HCT116 (cell line): Measurements from ENCODE around the gene FGF14. TPM values are rescaled to one million over a fixed set of nuclear protein-coding genes. Genes with fewer than 3 reads are reported as not detected.

Source experiments
- ATAC-seq: fragments of 200-7000 bp; cut with Tn5 transposase; 2 replicates; pipeline ENCODE4 v1.9.1; 2020; ENCODE audit warnings: mild to moderate bottlenecking, moderate library complexity
- BruUV-seq: library from RNA; stranded (reverse); fragments of 400-500 nt; replicated peaks from 2 replicates; lab custom pipeline; 2021; lab: Mats Ljungman, UMichigan
- CTCF ChIA-PET: fragments of 300-600 bp; sonication (Branson Sonifier 250); formaldehyde crosslinking; loops from one replicate; lab custom pipeline; 2021; ENCODE audit warnings: antibody characterized with exemption; lab: Charles Lee
- POLR2A ChIA-PET: fragments of 300-600, 350-600 bp; sonication (Branson Sonifier 250); formaldehyde crosslinking; loops from one replicate; lab custom pipeline; 2021; ENCODE audit warnings: antibody characterized with exemption; lab: Charles Lee
- RAD21 ChIA-PET, 2 experiments: fragments of 300-600 bp; sonication (Branson Sonifier 250); formaldehyde crosslinking; loops; one replicate each; lab custom pipeline; 2023; ENCODE audit warnings: low total read pairs in 2 of 2; ENCODE audit not compliant: uncharacterized antibody in 2 of 2, unreplicated experiment in 2 of 2, low non-redundant PET in 1 of 2; lab: Charles Lee
- DNase-seq: peaks from one replicate; pipeline ENCODE4 v3.0.0-alpha.2; 2010; ENCODE audit warnings: low read depth, low spot score
- H2AFZ ChIP-seq: fragments of 200-600 bp; shearing (Covaris generic), sonication (generic); 2 replicates; pipeline ENCODE4 v1.6.1; 2017; ENCODE audit warnings: low read depth, mixed run types, mixed read lengths, antibody characterized with exemption, low read length; ENCODE audit not compliant: poor library complexity, severe bottlenecking
- H3K27ac ChIP-seq: 2 replicates; pipeline ENCODE4 v1.5.1; 2012; ENCODE audit warnings: low read depth, low read length
- H3K27me3 ChIP-seq: fragments of 200-600 bp; sonication (generic); 2 replicates; pipeline ENCODE4 v1.6.1; 2016; ENCODE audit warnings: mixed run types, low read length, mixed read lengths; ENCODE audit not compliant: insufficient read depth
- H3K36me3 ChIP-seq, 2 experiments: fragments of 200-500 bp in 1 of 2; fragments of 200-600 bp in 1 of 2; sonication (Bioruptor generic) in 1 of 2; sonication (generic) in 1 of 2; 2 replicates each; pipeline versions ENCODE4 v1.5.1 to v1.6.1; 2014 to 2016; ENCODE audit warnings: low read length in 2 of 2, inconsistent platforms in 1 of 2, mixed read lengths in 1 of 2, mixed run types in 1 of 2; ENCODE audit not compliant: insufficient read depth in 2 of 2, control insufficient read depth in 1 of 2
- H3K4me1 ChIP-seq, 2 experiments: fragments of 200-600 bp in 1 of 2; sonication (generic) in 1 of 2; 2 replicates each; pipeline versions ENCODE4 v1.5.1 to v1.6.1; 2012 to 2017; ENCODE audit warnings: low read length in 2 of 2, inconsistent platforms in 1 of 2, mild to moderate bottlenecking in 1 of 2, mixed read lengths in 1 of 2, mixed run types in 1 of 2, moderate library complexity in 1 of 2; ENCODE audit not compliant: insufficient read depth in 2 of 2, control insufficient read depth in 1 of 2
- H3K4me2 ChIP-seq: fragments of 200-600 bp; sonication (generic); 2 replicates; pipeline ENCODE4 v1.6.1; 2017; ENCODE audit warnings: mixed run types, low read length, mixed read lengths
- H3K4me3 ChIP-seq, 2 experiments: fragments of 200-600 bp in 1 of 2; sonication (generic) in 1 of 2; replicated peaks in 1 of 2; 2 replicates each; pipeline ENCODE4 v1.5.1; 2011 to 2016; ENCODE audit warnings: low read length in 2 of 2, control low read depth in 1 of 2, low read depth in 1 of 2, mild to moderate bottlenecking in 1 of 2, mixed read lengths in 1 of 2, mixed run types in 1 of 2
- H3K79me2 ChIP-seq: fragments of 200-600 bp; sonication (generic); 2 replicates; pipeline ENCODE4 v1.6.1; 2017; ENCODE audit warnings: mild to moderate bottlenecking, mixed run types, low read length, moderate library complexity, mixed read lengths; ENCODE audit not compliant: insufficient read depth
- H3K9ac ChIP-seq: fragments of 200-600 bp; sonication (generic); 2 replicates; pipeline ENCODE4 v1.6.1; 2016; ENCODE audit warnings: low read length, mixed read lengths
- H3K9me2 ChIP-seq: fragments of 200-600 bp; sonication (generic), shearing (Covaris generic); 2 replicates; pipeline ENCODE4 v1.6.1; 2017; ENCODE audit warnings: mixed run types, mild to moderate bottlenecking, moderate library complexity; ENCODE audit not compliant: insufficient read depth
- H3K9me3 ChIP-seq, 2 experiments: fragments of 200-500 bp in 1 of 2; fragments of 200-600 bp in 1 of 2; sonication (Bioruptor generic) in 1 of 2; sonication (generic) in 1 of 2; 2 replicates each; pipeline ENCODE4 v1.6.1; 2014 to 2017; ENCODE audit warnings: low read length in 2 of 2, mixed read lengths in 2 of 2, inconsistent platforms in 1 of 2, low read depth in 1 of 2, mild to moderate bottlenecking in 1 of 2, mixed run types in 1 of 2, moderate library complexity in 1 of 2; ENCODE audit not compliant: control insufficient read depth in 1 of 2, insufficient read depth in 1 of 2
- H4K20me1 ChIP-seq: fragments of 200-600 bp; sonication (generic), shearing (Covaris generic); 2 replicates; pipeline ENCODE4 v1.6.1; 2017; ENCODE audit warnings: mixed run types, mild to moderate bottlenecking, moderate library complexity; ENCODE audit not compliant: insufficient read depth
- CBX3 ChIP-seq: IDR thresholded peaks from 2 replicates; pipeline ENCODE4 v1.6.1; 2012; ENCODE audit warnings: low read depth
- EGR1 ChIP-seq: IDR thresholded peaks from 2 replicates; pipeline ENCODE4 v1.6.1; 2012; ENCODE audit warnings: low read depth
- EZH2phosphoT487 ChIP-seq: fragments of 200-600 bp; IDR thresholded peaks from 2 replicates; pipeline ENCODE4 v1.6.1; 2018; ENCODE audit warnings: antibody characterized with exemption, borderline replicate concordance
- FOSL1 ChIP-seq: IDR thresholded peaks from 2 replicates; pipeline ENCODE4 v1.6.1; 2012; ENCODE audit warnings: low read depth
- JUND ChIP-seq: IDR thresholded peaks from 2 replicates; pipeline ENCODE4 v1.6.1; 2012
- POLR2AphosphoS5 ChIP-seq: IDR thresholded peaks from 2 replicates; pipeline ENCODE4 v1.6.1; 2011; ENCODE audit warnings: mild to moderate bottlenecking, low read depth, low read length, moderate library complexity
- RAD21 ChIP-seq: IDR thresholded peaks from 2 replicates; pipeline ENCODE4 v1.6.1; 2012; ENCODE audit warnings: low read depth, mild to moderate bottlenecking
- REST ChIP-seq: IDR thresholded peaks from 2 replicates; pipeline ENCODE4 v1.6.1; 2012; ENCODE audit warnings: low read depth
- SIN3A ChIP-seq: IDR thresholded peaks from 2 replicates; pipeline ENCODE4 v1.6.1; 2012; ENCODE audit warnings: low read depth
- ZFX ChIP-seq: fragments of 450-650 bp; IDR thresholded peaks from 2 replicates; pipeline ENCODE4 v1.6.1; 2017
- intact Hi-C: fragments of 100-400 bp; cut with micrococcal nuclease; formaldehyde crosslinking; loops from 2 replicates; pipeline ENCODE4 v1.10.0; 2022
- total RNA-seq: library from RNA; stranded (reverse); gene quantifications from one replicate; pipeline ENCODE4 v1.2.1, GENCODE V29; 2021; ENCODE audit not compliant: unreplicated experiment

Gene FGF14
- total RNA-seq, 1 experiment from 2014 or later = not detected

- no peak overlapping the region for H3K27ac ChIP-seq
- no peaks in the 10 kb centered on the region for H3K36me3 ChIP-seq
- H3K4me3 ChIP-seq = no peak overlapping the region
- H3K4me1 ChIP-seq = no peaks in the 10 kb centered on the region
- H3K4me2 ChIP-seq = no peak overlapping the region
- no TSS peak for BruUV-seq
- H2AFZ ChIP-seq = no peak overlapping the region
- peaks cover 0 to 17% of the 10 kb centered on the region in 2 experiments; a peak in 1 of 4 replicates for H3K9me3 ChIP-seq
- no peaks in the 10 kb centered on the region for H3K79me2 ChIP-seq
- ChIA-PET CTCF (no interaction called here), RAD21 (no interaction called here), POLR2A (no interaction called here)
- TF ChIP-seq RAD21 (no peak), EGR1 (no peak), JUND (no peak), REST (no peak), ZFX (no peak), CBX3 (no peak), SIN3A (no peak), POLR2AphosphoS5 (no peak), EZH2phosphoT487 (no peak), FOSL1 (no peak)
- no peaks in the 10 kb centered on the region for H3K27me3 ChIP-seq
- no peak overlapping the region for H3K9ac ChIP-seq
- no peak for DNase-seq
- H4K20me1 ChIP-seq = no peaks in the 10 kb centered on the region
- no peaks in the 10 kb centered on the region for H3K9me2 ChIP-seq
- intact Hi-C loops = no loop called here
- ATAC-seq = no peak
Measured at GRCh38 chr13:101869553-101869952, 532.3 kb downstream of the FGF14 start.
